Stimulated activated memory B cell treated with anti-CD40 and anti-IgM and Interleukin-4, amounts not matched to agents 10 μg/mL and 1 μg/mL and 100 μg/mL, for 72 hours (primary cell): Measurements from ENCODE around the gene PDE4DIP.
"Not testable (repeated sequence)": the region's sequence is repeated elsewhere in the genome, so short reads cannot be mapped to it uniquely, and the experiment has no call there.

Source experiments
- ATAC-seq: fragments of 150-1000 bp; cut with Tn5 transposase; 2 replicates; pipeline ENCODE4 v1.10.0; 2021
- H3K27ac Mint-ChIP-seq: one replicate; pipeline ENCODE4 v1.8.0; 2022; ENCODE audit warnings: mild to moderate bottlenecking, mixed read lengths
- H3K27me3 Mint-ChIP-seq: one replicate; pipeline ENCODE4 v1.8.0; 2022; ENCODE audit warnings: mixed read lengths
- H3K36me3 Mint-ChIP-seq: one replicate; pipeline ENCODE4 v1.8.0; 2022; ENCODE audit warnings: mixed read lengths
- H3K4me1 Mint-ChIP-seq: one replicate; pipeline ENCODE4 v1.8.0; 2022; ENCODE audit warnings: mixed read lengths
- H3K4me3 Mint-ChIP-seq: one replicate; pipeline ENCODE4 v1.8.0; 2022; ENCODE audit warnings: mild to moderate bottlenecking, moderate library complexity, mixed read lengths
- H3K9me3 Mint-ChIP-seq: one replicate; pipeline ENCODE4 v1.8.0; 2022; ENCODE audit warnings: mixed read lengths

Gene PDE4DIP

DNA sequence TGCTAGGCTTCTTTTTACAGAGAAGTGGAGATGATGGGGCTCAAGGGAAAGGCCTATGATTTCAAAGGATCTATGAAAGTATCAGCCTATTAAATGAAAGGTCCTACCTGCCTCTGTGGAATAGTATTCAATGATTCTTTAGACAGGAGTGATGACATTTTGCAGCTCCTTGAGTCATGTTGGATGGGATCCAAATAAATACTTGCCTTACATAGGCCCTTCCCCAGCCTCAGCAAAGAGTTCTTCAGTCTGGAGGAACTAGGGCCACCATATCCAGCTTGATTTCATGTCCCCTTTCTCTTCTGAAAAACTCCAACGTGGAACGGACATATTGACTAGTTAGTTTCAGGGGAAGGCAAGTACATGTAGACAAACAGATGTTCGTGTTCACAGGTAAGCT, 171.3 kb downstream of the PDE4DIP start:
- not testable (repeated sequence) for H3K27me3 Mint-ChIP-seq, H3K27ac Mint-ChIP-seq, H3K36me3 Mint-ChIP-seq, H3K4me1 Mint-ChIP-seq, H3K9me3 Mint-ChIP-seq, H3K4me3 Mint-ChIP-seq, ATAC-seq

- H3K36me3 Mint-ChIP-seq, H3K9me3 Mint-ChIP-seq, H3K27ac Mint-ChIP-seq, H3K4me3 Mint-ChIP-seq, ATAC-seq, H3K4me1 Mint-ChIP-seq, H3K27me3 Mint-ChIP-seq: not testable (repeated sequence)
Observed at GRCh38 chr1:149016626-149017025, 172.4 kb downstream of the PDE4DIP start.

GRCh38 chr1:149018577-149018976, 174.3 kb downstream of the PDE4DIP start:
- H3K36me3 Mint-ChIP-seq, H3K27ac Mint-ChIP-seq, H3K4me3 Mint-ChIP-seq, H3K27me3 Mint-ChIP-seq, ATAC-seq, H3K9me3 Mint-ChIP-seq, H3K4me1 Mint-ChIP-seq: not testable (repeated sequence)

GRCh38 chr1:149024327-149024726, 180.1 kb downstream of the PDE4DIP start:
- not testable (repeated sequence) for H3K27me3 Mint-ChIP-seq, H3K4me3 Mint-ChIP-seq, H3K4me1 Mint-ChIP-seq, H3K36me3 Mint-ChIP-seq, ATAC-seq, H3K9me3 Mint-ChIP-seq, H3K27ac Mint-ChIP-seq

DNA sequence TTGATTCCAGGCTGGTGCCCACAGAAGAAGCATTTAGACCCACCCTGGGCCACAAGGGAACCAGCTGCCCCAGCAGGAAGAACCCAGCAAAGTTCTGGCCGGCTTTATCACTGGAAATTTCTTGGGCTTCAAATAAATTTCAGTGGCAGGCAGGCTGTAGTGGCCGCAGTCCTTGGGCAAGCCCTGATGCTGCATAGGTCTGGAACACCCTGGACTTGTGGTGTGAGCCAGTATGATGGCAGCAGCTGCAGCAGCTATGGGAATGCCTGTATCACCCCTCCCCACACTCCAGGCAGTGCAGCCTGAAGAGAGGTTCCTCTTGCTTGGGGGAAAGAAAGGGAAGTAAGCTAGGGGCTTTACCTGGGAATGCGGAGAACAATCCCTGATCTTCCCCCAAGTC, 189.7 kb downstream of the PDE4DIP start:
- not testable (repeated sequence) for H3K27ac Mint-ChIP-seq, ATAC-seq, H3K27me3 Mint-ChIP-seq, H3K9me3 Mint-ChIP-seq, H3K4me1 Mint-ChIP-seq, H3K4me3 Mint-ChIP-seq, H3K36me3 Mint-ChIP-seq

GRCh38 chr1:149043056-149043455, 198.8 kb downstream of the PDE4DIP start:
- not testable (repeated sequence) for H3K4me1 Mint-ChIP-seq, H3K27ac Mint-ChIP-seq, H3K27me3 Mint-ChIP-seq, H3K9me3 Mint-ChIP-seq, H3K36me3 Mint-ChIP-seq, ATAC-seq, H3K4me3 Mint-ChIP-seq

- H3K27ac Mint-ChIP-seq, H3K9me3 Mint-ChIP-seq, H3K27me3 Mint-ChIP-seq, ATAC-seq, H3K4me1 Mint-ChIP-seq: not testable (repeated sequence)
- Mint-ChIP-seq H3K4me3 (peak overlapping the region; percentile 18), H3K36me3 (peaks cover 18% of the 10 kb centered on the region)
Observed at GRCh38 chr1:149064611-149065010, 220.4 kb downstream of the PDE4DIP start.

- H3K36me3 Mint-ChIP-seq, ATAC-seq, H3K9me3 Mint-ChIP-seq, H3K27ac Mint-ChIP-seq, H3K27me3 Mint-ChIP-seq, H3K4me3 Mint-ChIP-seq, H3K4me1 Mint-ChIP-seq: not testable (repeated sequence)
Observed at GRCh38 chr1:149075505-149076127, 231.4 kb downstream of the PDE4DIP start.
